ENCODE data around the gene APOL6. TPM values are rescaled to one million over a fixed set of nuclear protein-coding genes. Genes with fewer than 3 reads are reported as not detected.

APOL6 gene
- total and polyA plus RNA-seq, 2 donors (not counting 1 experiment from before 2014, with no cell fraction given), result 18.7 to 58.3 TPM

GRCh38 chr22:35619336-35620094, 28.7 kb upstream of the APOL6 start:
- Histone ChIP-seq H3K9ac (ENCODE audit: insufficient read depth, low read length) (no peak overlapping the region), H3K27ac (ENCODE audit: insufficient read depth, low read length) (no peak overlapping the region), H3K79me2 (ENCODE audit: control insufficient read depth, insufficient read depth, low read length) (no peaks in the 10 kb centered on the region), H3K4me1 (ENCODE audit: control insufficient read depth, extremely low read depth, insufficient read depth, low read length) (peaks cover 2% of the 10 kb centered on the region), H3K36me3 (ENCODE audit: control insufficient read depth, insufficient read depth, low read length) (no peaks in the 10 kb centered on the region), H2AFZ (ENCODE audit: low read length) (no peak overlapping the region), H3K27me3 (ENCODE audit: control insufficient read depth, insufficient read depth, low read length) (peaks cover 3% of the 10 kb centered on the region), H3K4me3 (replicated peaks in 1 of 4; ENCODE audit: control extremely low read depth in 1 of 4, insufficient read depth in 1 of 4, low read depth in 3 of 4, low read length in 4 of 4) (no peak overlapping the region), H3K9me3 (ENCODE audit: control insufficient read depth, insufficient read depth, low read depth, low read length) (no peaks in the 10 kb centered on the region), H4K20me1 (ENCODE audit: control insufficient read depth, extremely low read depth, insufficient read depth, low read length) (no peaks in the 10 kb centered on the region), H3K4me2 (ENCODE audit: extremely low read depth, insufficient read depth, low read length) (no peak overlapping the region)
- no peak for DNase-seq (ENCODE audit: low read depth in 2 of 2)
- TF ChIP-seq EZH2 (IDR thresholded peaks at IDR 0.05; ENCODE audit: low read length, missing control alignments), result no peak
- no peak for TF ChIP-seq CTCF (conservative IDR thresholded peaks at IDR 0.05 in 1 of 2, IDR thresholded peaks at IDR 0.05 in 1 of 2; ENCODE audit: low read depth in 1 of 2, low read length in 2 of 2)

GRCh38 chr22:35620624-35621251, 27.5 kb upstream of the APOL6 start:
- Histone ChIP-seq H2AFZ (ENCODE audit: low read length) (no peak overlapping the region), H3K9me3 (ENCODE audit: control insufficient read depth, insufficient read depth, low read depth, low read length) (no peaks in the 10 kb centered on the region), H3K4me1 (ENCODE audit: control insufficient read depth, extremely low read depth, insufficient read depth, low read length) (peaks cover 2% of the 10 kb centered on the region), H3K4me3 (replicated peaks in 1 of 4; ENCODE audit: control extremely low read depth in 1 of 4, insufficient read depth in 1 of 4, low read depth in 3 of 4, low read length in 4 of 4) (no peak overlapping the region), H3K27me3 (ENCODE audit: control insufficient read depth, insufficient read depth, low read length) (peaks cover 3% of the 10 kb centered on the region), H3K36me3 (ENCODE audit: control insufficient read depth, insufficient read depth, low read length) (no peaks in the 10 kb centered on the region), H3K79me2 (ENCODE audit: control insufficient read depth, insufficient read depth, low read length) (no peaks in the 10 kb centered on the region), H3K4me2 (ENCODE audit: extremely low read depth, insufficient read depth, low read length) (no peak overlapping the region), H3K27ac (ENCODE audit: insufficient read depth, low read length) (no peak overlapping the region), H3K9ac (ENCODE audit: insufficient read depth, low read length) (no peak overlapping the region), H4K20me1 (ENCODE audit: control insufficient read depth, extremely low read depth, insufficient read depth, low read length) (no peaks in the 10 kb centered on the region)
- DNase-seq (ENCODE audit: low read depth in 2 of 2), result peak in 1 of 2 donors; percentile 21
- TF ChIP-seq CTCF (conservative IDR thresholded peaks at IDR 0.05 in 1 of 2, IDR thresholded peaks at IDR 0.05 in 1 of 2; ENCODE audit: low read depth in 1 of 2, low read length in 2 of 2), result no peak
- no peak for TF ChIP-seq EZH2 (IDR thresholded peaks at IDR 0.05; ENCODE audit: low read length, missing control alignments)

- Histone ChIP-seq H3K9me3 (ENCODE audit: control insufficient read depth, insufficient read depth, low read depth, low read length) (no peaks in the 10 kb centered on the region), H3K4me2 (ENCODE audit: extremely low read depth, insufficient read depth, low read length) (no peak overlapping the region), H3K27me3 (ENCODE audit: control insufficient read depth, insufficient read depth, low read length) (no peaks in the 10 kb centered on the region), H3K4me3 (replicated peaks in 1 of 4; ENCODE audit: control extremely low read depth in 1 of 4, insufficient read depth in 1 of 4, low read depth in 3 of 4, low read length in 4 of 4) (no peak overlapping the region), H3K4me1 (ENCODE audit: control insufficient read depth, extremely low read depth, insufficient read depth, low read length) (peaks cover 2% of the 10 kb centered on the region), H3K36me3 (ENCODE audit: control insufficient read depth, insufficient read depth, low read length) (no peaks in the 10 kb centered on the region), H3K9ac (ENCODE audit: insufficient read depth, low read length) (no peak overlapping the region), H3K27ac (ENCODE audit: insufficient read depth, low read length) (no peak overlapping the region), H2AFZ (ENCODE audit: low read length) (no peak overlapping the region), H3K79me2 (ENCODE audit: control insufficient read depth, insufficient read depth, low read length) (no peaks in the 10 kb centered on the region), H4K20me1 (ENCODE audit: control insufficient read depth, extremely low read depth, insufficient read depth, low read length) (no peaks in the 10 kb centered on the region)
- TF ChIP-seq CTCF (conservative IDR thresholded peaks at IDR 0.05 in 1 of 2, IDR thresholded peaks at IDR 0.05 in 1 of 2; ENCODE audit: low read depth in 1 of 2, low read length in 2 of 2) (no peak), EZH2 (IDR thresholded peaks at IDR 0.05; ENCODE audit: low read length, missing control alignments) (no peak)
- no peak for DNase-seq (ENCODE audit: low read depth in 2 of 2)
Observed at GRCh38 chr22:35621451-35621850, 26.8 kb upstream of the APOL6 start.

All from fibroblast of lung (primary cell).